ENCODE measurements around the gene GGTLC1.
"Not testable (repeated sequence)": the region's sequence is repeated elsewhere in the genome, so short reads cannot be mapped to it uniquely, and the experiment has no call there.

GGTLC1 gene

DNA sequence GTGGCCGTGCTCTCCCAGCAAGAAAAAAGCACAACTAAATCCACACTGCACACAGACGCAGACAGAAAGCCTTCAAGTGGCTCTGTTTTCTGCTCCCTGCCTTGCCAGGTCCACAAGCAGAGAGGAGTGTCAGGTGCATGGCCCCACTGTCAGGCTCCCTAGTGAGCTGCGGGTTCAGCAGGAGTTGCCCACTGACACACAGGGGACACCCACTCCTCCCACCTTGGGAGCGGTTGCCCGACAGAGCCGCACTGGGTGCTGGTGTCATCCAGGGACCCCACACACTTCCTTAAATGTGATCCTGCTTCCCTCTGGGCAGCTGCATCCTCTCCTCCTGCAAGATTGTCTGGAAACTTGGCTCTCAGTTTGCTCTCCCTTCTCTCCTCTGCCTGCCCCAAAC is 6.7 kb upstream of the GGTLC1 start:
- DNase-seq = not testable (repeated sequence)

DNA sequence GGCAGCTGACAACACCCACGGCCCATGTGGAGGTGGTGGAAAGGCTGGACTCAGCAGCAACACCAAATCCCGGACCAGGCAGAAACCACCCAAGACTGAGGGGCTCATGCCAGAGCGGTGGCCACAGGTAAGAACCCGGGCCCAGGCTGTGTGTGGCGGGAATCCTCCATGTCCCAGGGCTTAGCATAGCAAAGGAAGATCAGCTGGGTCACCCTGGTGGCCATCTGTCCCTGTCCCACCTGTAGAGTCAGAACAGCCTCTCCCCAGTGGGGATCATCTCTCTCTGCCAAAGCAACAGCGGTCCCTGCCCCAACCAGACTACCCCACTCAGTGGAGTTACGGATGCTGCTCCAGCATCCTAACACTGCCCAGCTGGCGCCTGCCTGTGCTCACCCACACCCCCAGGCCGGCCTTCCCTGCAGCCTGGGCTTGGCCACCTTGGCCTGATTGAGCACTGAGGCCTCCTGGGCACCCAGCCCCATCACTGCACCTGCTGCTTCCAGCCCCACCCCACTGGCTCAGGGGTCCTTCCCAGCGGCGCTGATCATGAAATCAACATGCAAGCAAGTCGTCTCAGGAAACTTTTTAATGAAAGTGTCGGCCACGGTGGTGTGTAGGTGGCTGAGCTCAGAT is 5.5 kb upstream of the GGTLC1 start:
- not testable (repeated sequence) for DNase-seq

DNA sequence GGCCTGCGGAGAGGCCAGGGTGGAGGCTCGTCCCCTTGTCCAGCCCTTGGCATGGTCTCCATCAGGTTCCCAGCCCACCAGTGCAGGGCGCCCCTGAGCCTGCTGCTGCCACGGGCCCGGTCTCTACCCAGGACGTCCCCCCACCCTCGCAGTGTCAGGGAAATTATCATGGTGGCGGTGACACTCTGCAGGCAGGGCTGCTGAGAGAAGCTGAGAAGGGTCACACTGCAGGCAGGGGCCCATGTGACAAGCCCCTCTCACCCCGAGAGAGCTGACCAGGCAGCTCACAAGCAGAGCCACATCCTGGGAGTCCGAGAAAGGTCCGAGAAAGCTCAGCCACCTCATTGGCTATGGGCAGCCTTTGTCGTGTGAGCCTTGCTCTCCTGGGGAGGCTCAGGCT is 4.9 kb upstream of the GGTLC1 start:
- DNase-seq = not testable (repeated sequence)

DNA sequence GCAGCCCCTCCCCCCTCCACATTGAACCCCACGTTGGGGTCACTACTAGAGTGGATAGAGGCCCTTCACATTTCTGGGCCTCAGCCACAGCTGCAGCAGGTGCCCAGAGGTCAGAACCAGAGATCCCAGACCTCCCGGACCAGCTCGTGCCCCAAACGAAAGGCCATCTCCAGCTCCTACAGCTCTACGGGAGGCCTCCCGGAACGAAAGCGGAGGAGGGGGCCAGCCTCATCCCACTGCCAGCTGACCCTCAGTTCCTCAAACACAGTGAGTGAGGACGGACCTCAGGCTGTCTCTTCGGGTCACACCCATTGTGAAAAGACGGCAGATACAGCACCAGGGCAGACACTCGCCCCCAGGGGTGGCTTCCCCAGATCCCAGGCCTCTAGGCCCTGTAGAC is 1.7 kb upstream of the GGTLC1 start:
- DNase-seq = not testable (repeated sequence)

DNA sequence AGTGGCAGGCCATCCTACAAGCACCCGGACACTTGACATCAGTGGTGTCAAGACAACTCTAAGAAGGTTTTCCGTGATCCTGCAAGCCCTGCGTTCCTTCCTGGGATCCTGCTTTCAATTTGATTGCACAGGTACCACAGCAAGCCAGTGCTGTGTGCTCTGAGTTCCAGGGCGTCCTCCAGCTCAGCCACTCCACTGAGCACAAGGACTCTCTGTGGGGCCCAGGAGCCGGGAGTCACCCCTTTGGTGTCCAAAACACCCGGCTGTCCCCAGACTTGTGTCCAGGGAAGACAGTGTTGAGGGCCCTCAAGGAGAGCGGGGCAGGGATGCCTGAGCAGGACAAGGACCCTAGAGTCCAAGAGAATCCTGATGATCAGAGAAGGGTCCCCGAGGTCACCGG is 387 bp upstream of the GGTLC1 start:
- DNase-seq = not testable (repeated sequence)

DNA sequence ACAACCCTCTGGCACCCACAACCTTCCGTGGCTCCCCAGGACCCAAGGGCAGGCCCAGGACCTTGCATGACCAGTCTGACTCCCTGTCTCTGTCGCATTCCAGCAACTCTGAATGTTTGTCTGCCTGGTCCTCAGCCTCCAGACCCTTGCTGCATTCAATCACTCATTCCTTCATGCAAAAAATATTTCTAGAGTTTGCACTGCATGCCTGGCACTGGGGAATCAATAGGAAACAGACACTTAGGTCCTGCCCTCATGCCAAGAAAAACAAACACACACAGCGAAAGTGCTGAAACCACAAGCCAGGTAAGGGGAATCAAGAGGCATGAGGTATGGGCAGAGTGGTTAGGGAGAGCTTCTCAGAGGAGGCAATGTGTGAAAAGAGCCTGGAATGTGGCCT is 1.9 kb downstream of the GGTLC1 start:
- DNase-seq = not testable (repeated sequence)

DNA sequence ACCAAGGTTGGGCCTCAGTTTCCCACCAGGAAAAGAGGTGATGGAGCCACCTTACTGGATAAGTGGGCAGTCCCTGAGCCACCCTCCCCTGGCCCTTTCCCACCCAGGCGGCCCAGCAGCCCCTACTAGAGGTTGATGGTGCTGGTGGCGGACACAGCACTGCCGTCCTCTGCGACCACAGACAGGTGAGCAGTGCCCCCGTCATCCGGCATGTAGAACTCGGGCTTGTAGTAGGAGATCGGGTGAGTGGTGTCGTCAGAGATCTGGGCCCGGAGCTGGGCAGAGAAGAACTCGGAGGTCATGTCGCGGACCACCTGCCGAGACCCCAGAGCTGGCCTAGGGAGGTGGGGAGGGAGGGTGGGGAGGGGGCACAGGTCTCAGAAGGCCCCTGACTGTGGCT is 2.3 kb downstream of the GGTLC1 start:
- DNase-seq = not testable (repeated sequence)

DNA sequence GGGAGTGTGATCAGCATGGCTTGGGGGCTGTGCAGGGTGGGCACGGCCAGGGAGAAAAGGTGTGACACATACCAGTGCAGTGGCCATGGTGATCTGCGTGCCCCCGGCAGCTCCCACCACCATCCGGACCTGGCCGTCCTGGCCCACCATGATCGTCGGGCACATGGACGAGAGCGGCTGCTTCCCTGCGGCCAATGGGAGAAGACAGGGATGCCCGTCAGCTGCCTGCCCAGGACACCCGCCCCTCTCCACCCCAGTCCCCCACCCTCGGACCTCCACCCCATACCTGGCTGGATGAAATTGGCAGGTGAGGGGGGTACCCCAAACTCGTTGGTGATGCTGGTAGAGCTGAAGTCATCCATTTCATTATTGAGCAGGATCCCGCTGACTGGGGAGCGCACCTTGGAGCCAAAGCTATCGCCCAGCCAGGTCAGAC is 2.8 kb downstream of the GGTLC1 start:
- not testable (repeated sequence) for DNase-seq

DNA sequence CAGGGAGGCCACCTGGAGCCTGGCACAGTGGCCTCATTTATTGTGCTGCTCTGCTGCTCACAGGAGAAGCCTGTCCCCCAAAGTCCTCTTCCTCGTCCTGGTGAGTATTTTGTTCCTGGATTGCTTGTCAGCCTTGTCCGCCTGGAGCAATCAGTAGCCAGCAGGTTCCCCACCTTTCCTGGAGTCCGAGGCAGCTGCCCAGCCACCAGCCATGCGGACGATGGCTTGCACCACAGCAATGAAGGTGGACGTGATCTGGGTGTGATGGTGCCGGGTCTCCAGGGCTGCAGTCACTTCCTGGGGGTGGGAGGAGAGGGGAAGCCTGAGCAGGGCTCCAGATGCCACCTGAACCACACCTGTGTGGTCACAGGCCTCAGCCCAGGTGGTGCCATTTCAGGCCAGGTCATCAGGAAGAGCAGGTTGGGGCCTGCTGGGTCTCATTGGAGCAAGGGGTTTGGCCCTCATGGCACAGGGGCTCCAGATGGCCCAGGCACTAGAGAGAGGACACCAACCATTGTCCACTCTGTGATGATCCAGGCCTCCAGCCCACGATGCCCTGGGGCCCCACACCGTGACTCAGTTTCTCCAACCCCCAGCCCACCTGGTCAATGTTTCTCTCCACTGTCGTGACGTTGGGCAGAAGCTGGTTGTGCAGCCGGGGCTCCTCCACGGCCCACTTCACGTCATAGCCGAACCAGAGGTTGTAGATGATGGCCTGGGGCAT is 3.4 kb downstream of the GGTLC1 start:
- not testable (repeated sequence) for DNase-seq

DNA sequence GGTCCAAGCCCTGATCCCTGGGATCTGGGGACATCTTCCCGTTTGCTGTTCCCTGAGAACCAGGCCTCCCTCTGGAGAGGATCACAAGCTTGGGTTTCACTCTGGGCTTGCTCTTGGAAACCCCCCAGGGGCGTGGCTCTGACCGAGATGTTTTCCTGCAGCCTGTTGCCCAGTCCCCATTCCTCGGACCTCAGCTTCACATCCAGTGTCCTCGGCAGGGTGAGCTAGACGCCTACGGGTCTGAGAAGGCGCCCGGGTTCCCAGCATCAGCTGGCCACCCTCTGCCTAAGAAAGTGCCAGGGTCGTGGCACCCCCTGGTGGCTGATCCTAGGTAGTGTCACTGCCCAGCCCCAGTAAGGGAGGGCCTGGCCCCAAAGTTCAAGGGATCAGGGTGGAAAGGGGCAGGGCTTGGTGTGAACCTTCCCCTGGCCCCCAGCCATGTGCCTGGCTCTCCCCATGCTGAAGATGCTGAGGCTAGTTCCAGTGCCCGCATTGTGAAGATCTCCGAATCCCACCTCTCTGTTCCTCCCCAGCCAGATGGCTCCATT is 4.0 kb downstream of the GGTLC1 start:
- not testable (repeated sequence) for DNase-seq

DNA sequence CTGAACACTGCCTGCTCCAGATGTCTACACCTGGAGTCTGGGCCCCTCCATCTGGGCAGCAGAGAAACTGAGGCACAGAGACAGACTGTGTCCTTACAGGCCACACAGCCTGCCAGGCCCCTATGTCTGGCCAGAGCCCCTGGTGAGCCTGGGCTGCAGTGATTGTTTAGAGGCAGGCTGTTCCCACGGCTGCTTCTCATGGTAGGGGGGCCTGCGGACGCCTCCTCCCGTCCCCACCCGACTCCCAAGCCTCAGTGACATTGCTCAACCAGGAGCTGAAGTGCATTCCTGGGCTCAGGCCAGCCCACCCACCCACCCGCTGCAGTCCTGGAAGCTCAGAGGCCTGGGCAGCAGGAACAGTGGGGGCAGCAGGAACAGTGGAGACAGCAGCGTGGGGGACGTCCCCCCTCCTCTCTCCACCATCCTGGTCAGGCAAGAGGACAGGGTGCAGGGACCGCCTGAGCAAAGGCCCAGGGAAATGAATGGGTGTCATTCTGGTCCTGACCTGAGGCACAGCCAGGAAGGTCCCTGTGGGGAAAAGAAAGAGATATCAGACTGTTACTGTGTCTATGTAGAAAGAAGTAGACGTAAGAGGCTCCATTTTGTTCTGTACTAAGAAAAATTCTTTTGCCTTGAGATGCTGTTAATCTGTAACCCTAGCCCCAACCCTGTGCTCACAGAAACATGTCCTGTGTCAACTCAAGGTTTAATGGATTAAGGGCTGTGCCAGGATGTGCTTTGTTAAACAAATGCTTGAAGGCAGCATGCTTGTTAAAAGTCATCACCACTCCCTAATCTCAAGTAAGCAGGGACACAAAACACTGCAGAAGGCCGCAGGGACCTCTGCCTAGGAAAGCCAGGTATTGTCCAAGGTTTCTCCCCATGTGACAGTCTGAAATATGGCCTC is 6.2 kb downstream of the GGTLC1 start:
- not testable (repeated sequence) for DNase-seq

DNA sequence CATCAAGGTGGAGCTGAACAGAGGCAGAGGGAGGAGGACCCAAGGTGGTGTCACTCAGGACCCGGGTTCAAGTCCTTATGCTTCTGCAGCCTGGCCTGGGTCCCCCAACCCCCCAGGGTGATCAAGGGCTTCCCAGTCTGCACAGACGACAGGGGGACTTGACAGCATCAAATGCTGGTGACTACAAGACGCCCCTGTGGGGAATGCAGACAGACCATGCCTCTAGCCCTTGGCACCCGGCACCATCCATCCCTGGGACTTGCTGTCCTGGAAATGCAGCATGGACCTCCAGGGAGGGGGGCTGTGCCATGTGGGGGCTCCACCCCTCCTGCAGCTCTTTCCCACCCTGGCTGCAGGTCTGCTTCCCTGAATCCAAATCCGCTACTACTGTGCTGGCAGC is 7.1 kb downstream of the GGTLC1 start:
- not testable (repeated sequence) for DNase-seq

DNA sequence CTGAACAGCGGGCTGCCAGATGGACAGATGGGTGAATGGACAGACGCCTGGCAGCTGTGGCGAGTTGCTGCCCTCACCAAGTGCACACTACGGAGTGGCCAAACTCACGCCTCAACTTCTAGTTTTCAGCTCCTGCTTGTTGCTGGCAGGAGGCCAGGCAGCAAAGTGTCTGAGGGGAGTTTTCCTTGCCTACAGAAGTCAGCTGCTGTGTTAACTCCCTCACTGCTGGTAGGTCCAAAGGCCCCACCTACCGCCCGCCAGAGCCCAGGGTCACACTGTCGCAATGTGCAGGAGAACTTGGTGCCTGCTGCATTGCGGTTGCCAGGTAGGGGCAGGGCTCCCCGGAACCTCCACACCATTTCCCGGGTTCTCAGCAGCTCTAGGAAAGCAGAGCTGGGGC is 7.6 kb downstream of the GGTLC1 start:
- DNase-seq = not testable (repeated sequence)

DNA sequence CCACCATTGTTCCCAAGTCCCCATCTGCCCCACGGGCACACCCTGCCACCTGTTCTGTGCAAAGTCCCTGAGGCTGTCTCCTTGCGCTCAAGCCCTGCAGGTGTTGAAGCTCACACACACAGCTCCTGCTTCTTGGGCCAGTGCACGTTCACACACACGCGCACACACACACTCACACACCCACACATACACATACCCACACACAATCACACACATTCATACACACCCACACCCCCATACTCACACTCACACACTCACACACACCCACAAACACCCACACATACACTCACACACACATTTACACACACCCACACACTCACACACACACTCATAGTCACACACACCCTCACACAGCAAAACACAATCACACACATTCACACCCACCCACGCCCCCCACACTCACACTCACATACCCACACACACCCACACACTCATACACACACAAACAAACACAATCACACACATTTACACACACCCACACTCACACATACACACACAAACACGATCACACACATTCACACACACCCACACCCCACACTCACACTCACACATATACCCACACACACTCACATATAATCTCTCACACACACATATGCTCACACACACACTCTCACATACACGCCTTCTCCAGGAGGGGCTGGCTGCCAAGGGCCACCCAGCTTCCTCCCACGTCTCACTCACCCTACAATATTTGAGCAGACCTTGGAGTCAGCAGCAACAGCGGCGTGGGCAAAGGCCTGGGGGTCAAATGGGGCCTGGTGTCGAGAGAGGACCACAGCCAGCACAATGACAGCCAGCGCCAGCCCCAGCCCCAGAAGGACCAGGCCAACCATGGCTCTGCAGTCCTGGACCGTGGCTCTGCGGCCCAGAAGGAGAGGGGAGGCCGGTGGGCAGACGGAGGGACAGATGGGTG is 8.4 kb downstream of the GGTLC1 start:
- not testable (repeated sequence) for DNase-seq

DNA sequence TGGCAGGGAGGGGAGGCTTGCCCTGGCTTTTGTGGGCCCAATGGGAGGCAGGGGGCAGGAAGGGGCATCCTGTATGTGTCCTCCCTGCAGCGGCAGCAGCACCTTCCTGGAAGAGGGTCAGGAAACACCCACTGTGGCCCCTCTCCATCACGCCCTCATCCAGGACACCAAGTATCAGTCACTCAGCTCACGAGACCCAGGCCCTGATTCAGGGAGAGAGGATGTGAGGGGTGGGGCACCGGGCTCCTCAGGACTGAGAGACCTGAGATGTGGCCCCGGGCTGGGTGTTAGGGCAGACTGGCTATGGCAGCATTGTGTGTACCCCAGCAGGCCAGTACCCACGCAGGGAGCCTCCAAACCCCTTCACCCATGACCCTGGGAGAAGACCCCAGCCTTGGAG is 9.2 kb downstream of the GGTLC1 start:
- not testable (repeated sequence) for DNase-seq

DNA sequence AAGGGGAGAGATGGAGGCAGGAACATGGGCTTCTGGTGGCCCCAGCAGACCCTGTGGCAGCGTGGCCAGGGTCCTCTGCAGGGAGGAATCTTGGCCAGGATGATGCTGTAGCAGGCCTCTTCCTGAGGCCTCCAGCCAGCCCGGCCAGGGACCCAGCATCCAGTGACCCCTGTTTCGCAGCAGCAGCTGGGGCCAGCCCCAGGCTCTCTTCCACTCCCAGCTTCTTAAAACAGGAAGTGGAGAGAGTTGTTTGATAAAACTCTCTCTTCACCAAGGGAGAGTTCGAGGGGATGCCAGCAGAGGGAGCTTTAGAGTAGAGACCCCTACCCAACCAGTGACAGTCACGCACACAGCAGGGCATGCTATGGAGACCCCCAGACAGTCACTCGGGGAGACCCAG is 10.1 kb downstream of the GGTLC1 start:
- not testable (repeated sequence) for DNase-seq

DNA sequence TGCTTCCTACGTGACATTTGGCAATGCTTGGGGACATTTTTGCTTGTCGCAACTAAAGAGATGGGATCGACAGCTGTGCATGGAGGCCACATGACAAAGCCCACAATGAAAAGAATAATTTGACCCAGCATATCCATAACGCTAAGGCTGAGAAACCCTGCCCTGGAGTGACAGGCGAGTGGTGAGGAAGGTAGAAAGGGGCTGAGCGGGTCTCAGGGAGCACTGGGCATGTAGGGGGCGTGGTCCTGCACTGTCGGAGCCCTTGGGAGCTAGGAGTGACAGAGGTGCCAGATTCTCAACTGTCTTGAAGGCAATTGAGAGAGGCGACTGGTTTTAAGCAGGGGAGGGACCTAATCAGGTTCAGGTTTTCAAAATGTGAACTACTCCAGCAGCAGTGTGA is 13.6 kb downstream of the GGTLC1 start:
- DNase-seq = no peak

DNA sequence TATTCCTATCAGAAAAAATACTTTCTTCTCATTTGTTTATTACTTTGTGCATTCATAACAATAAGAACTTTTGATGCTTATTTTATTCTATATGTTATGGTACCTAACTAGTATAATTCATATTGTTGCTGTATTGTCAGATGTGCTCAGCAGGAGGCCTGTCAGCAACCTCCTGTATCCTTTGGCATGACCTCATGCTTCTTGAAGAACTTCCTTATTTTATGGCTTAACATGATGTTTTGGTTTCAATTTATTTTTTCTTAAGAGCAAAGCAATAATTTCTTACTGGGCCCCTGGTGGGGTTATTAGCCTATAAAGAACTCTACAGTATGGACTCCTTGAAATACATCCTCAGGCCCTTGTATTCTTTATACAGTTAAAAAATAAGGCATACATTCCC is 17.3 kb downstream of the GGTLC1 start:
- DNase-seq = no peak

DNA sequence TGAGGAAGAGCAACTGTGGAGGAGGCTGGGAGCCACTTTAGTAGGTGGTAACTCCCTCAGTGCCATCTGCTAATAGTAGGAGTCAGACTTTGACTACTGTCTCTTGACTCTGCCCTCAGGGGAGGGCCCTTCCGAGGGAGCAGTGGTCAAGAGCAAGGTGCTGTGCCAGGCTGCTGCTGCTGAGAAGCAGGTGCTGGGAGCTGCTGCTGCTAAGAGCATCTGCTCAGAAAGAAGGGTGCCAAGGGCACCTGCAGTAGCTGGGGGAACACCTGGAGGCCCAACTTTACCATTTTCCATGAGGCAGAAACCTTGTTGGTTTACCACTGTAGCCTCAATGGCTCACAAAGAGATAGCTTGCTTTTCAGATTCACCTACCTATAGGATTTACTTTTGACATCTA is 18.5 kb downstream of the GGTLC1 start:
- DNase-seq = no peak

DNA sequence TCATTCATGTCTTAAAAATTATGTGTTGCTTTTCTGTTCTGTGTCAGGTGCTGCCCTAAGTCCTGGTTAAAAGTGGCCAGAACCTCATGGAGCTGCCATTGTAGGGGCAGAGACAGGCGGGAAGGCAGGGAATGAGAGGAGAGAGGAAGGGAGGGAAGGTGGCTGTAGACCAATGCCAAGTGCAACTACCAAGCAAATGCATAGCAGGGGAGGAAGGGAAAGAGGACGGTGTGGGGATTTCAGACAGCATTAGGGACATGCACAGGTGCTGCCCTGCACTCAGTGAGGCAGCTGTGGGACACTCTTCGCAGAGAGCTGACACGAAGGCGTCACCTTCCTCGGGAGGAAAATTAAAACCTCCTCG is 21.0 kb downstream of the GGTLC1 start:
- DNase-seq = no peak

Measured in amygdala (tissue), 56 donors.